ENCODE data around the gene MOSMO. TPM values are rescaled to one million over a fixed set of nuclear protein-coding genes. Genes with fewer than 3 reads are reported as not detected.

Gene MOSMO
- total and polyA plus RNA-seq, 2 donors (not counting 3 experiments of a cell fraction or from before 2014, with no cell fraction given): 15.9 to 22.0 TPM

DNA sequence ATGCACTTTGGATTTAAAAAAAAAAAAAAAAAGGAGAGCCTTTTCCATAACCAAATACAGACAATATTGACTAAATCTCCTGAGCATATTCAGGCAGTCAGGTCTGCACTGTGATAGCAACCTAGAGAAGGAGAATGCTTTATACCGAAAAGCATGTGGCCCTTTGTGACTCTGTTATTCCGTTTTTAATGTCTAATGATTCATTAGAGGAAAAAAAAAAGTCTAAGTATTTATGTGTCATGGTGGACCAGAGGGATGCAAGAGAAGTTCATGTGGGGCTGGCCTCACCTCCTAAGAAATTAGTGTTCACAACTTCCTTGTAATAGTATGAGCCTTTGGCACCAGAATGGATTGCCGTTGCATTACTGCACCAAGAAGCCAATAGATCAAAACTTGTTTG is 73.1 kb downstream of the MOSMO start:
- H3K36me3 ChIP-seq (ENCODE audit: control insufficient read depth in 2 of 2, extremely low read depth in 1 of 2, insufficient read depth in 2 of 2, low read length in 2 of 2): no peaks in the 10 kb centered on the region
- intact Hi-C loops (cut with micrococcal nuclease): no loop called here
- no TSS peak for BruUV-seq (replicated peaks)
- peaks cover 1% of the 10 kb centered on the region for H3K4me1 ChIP-seq (ENCODE audit: control insufficient read depth, extremely low read depth, insufficient read depth, low read length)
- FAIRE-seq: no peak
- no peak overlapping the region for H2AFZ ChIP-seq (ENCODE audit: low read depth, low read length)
- no peaks in the 10 kb centered on the region for H3K9me3 ChIP-seq (replicated peaks; ENCODE audit: control insufficient read depth, insufficient read depth, low read length)
- dilution Hi-C loops (cut with MboI; ENCODE audit: extremely low pct_ligation_motif_present, low sequenced_read_pairs): no loop called here
- POLR2A ChIA-PET: no interaction called here
- H3K27me3 ChIP-seq (ENCODE audit: control insufficient read depth in 2 of 2, insufficient read depth in 2 of 2, low read length in 2 of 2): no peaks in the 10 kb centered on the region
- no peak for TF ChIP-seq POLR2A (IDR thresholded peaks at IDR 0.05; ENCODE audit: low read depth, low read length)
- no peak for TF ChIP-seq GATA2 (IDR thresholded peaks at IDR 0.05; ENCODE audit: insufficient read depth, insufficient read length, low read depth, low read length)
- no peak for TF ChIP-seq FOS (IDR thresholded peaks at IDR 0.05; ENCODE audit: borderline replicate concordance, insufficient read depth, low read length)
- TF ChIP-seq JUN (IDR thresholded peaks at IDR 0.05; ENCODE audit: borderline replicate concordance, insufficient read depth, insufficient read length, low read depth): no peak
- TF ChIP-seq POLR2AphosphoS5 (IDR thresholded peaks at IDR 0.05; ENCODE audit: insufficient read depth, low read depth, low read length): no peak
- no peak for TF ChIP-seq EZH2 (IDR thresholded peaks at IDR 0.05; ENCODE audit: borderline replicate concordance, low read depth, low read length, severe bottlenecking)
- TF ChIP-seq, protein P1, sequence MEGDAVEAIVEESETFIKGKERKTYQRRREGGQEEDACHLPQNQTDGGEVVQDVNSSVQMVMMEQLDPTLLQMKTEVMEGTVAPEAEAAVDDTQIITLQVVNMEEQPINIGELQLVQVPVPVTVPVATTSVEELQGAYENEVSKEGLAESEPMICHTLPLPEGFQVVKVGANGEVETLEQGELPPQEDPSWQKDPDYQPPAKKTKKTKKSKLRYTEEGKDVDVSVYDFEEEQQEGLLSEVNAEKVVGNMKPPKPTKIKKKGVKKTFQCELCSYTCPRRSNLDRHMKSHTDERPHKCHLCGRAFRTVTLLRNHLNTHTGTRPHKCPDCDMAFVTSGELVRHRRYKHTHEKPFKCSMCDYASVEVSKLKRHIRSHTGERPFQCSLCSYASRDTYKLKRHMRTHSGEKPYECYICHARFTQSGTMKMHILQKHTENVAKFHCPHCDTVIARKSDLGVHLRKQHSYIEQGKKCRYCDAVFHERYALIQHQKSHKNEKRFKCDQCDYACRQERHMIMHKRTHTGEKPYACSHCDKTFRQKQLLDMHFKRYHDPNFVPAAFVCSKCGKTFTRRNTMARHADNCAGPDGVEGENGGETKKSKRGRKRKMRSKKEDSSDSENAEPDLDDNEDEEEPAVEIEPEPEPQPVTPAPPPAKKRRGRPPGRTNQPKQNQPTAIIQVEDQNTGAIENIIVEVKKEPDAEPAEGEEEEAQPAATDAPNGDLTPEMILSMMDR (IDR thresholded peaks at IDR 0.05; ENCODE audit: extremely low read depth in 1 of 2, insufficient read depth in 1 of 2, low read depth in 1 of 2, low read length in 2 of 2): no peak
- no peak for TF ChIP-seq MYC (IDR thresholded peaks at IDR 0.05; ENCODE audit: low read depth, low read length)
- no peak overlapping the region for H3K4me2 ChIP-seq (ENCODE audit: insufficient read depth, low read length)
- no peaks in the 10 kb centered on the region for H4K20me1 ChIP-seq (replicated peaks; ENCODE audit: control insufficient read depth, extremely low read depth, insufficient read depth, low read length)
- no peak overlapping the region for H3K9ac ChIP-seq (replicated peaks; ENCODE audit: extremely low read depth, insufficient read depth, low read length)
- H3K27ac ChIP-seq (ENCODE audit: insufficient read depth, low read depth, low read length): no peak overlapping the region
- CTCF ChIA-PET: interaction anchor here (1.8 kb wide), 1 partner anchor 20 kb away, joined by 6 read pairs; no protein-coding TSS in a partner anchor
- DNase-seq (ENCODE audit: low read depth, low spot score): no peak
- H3K9me1 ChIP-seq (replicated peaks; ENCODE audit: control insufficient read depth, extremely low read depth, insufficient read depth, low read length): no peaks in the 10 kb centered on the region
- H3K4me3 ChIP-seq (replicated peaks in 1 of 3; ENCODE audit: insufficient read depth in 1 of 3, low read depth in 1 of 3, low read length in 3 of 3): no peak overlapping the region
- peaks cover 11% of the 10 kb centered on the region for H3K79me2 ChIP-seq (ENCODE audit: control insufficient read depth, insufficient read depth, low read length)

All from endothelial cell of umbilical vein (primary cell).